Measurements from ENCODE around the gene SLC36A1.

DNA sequence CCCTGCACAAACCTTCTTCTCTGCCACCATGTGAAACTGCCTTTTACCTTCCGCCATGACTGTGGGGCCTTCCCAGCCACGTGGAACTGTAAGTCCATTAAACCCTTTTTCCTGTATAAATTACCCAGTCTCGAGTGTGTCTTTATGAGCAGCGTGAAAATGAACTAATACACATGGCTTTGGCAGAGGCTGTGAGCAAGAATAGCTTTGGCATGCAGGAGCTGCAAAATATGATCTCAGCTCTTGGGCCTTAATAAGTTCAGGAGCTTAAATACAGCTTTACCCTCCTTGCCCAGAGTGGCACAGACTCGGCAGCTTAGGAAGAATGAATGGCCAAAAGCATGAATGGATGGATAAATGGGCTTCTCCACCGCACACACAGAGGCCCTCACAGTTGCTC is 15.7 kb upstream of the SLC36A1 start:
- TF ChIP-seq POLR2AphosphoS5 (IDR thresholded peaks at IDR 0.05) (no peak), POLR2A (IDR thresholded peaks at IDR 0.05) (no peak)
- TF ChIP-seq, protein P1, sequence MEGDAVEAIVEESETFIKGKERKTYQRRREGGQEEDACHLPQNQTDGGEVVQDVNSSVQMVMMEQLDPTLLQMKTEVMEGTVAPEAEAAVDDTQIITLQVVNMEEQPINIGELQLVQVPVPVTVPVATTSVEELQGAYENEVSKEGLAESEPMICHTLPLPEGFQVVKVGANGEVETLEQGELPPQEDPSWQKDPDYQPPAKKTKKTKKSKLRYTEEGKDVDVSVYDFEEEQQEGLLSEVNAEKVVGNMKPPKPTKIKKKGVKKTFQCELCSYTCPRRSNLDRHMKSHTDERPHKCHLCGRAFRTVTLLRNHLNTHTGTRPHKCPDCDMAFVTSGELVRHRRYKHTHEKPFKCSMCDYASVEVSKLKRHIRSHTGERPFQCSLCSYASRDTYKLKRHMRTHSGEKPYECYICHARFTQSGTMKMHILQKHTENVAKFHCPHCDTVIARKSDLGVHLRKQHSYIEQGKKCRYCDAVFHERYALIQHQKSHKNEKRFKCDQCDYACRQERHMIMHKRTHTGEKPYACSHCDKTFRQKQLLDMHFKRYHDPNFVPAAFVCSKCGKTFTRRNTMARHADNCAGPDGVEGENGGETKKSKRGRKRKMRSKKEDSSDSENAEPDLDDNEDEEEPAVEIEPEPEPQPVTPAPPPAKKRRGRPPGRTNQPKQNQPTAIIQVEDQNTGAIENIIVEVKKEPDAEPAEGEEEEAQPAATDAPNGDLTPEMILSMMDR (IDR thresholded peaks at IDR 0.05 in 8 of 11, conservative IDR thresholded peaks at IDR 0.05 in 3 of 11), result no peak
